KBM-7 (cell line): ENCODE data around the gene KATNB1.
"Not testable (repeated sequence)": the region's sequence is repeated elsewhere in the genome, so short reads cannot be mapped to it uniquely, and the experiment has no call there.

ENCODE experiments used
- DNase-seq: peaks from one replicate; pipeline ENCODE4 v3.0.0-alpha.2; 2015
- in situ Hi-C: fragments of 300-500 bp; cut with MboI; formaldehyde crosslinking; loops from 2 replicates; pipeline ENCODE4 v1.14.3; 2020; ENCODE audit warnings: low sequenced_read_pairs, low pct_unique_long_range_greater_than_20kb, mixed read lengths

KATNB1 gene

GRCh38 chr16:57781349-57781740 is 45.8 kb downstream of the KATNB1 start:
- no peak for DNase-seq
- in situ Hi-C loops, result no loop called here

DNA sequence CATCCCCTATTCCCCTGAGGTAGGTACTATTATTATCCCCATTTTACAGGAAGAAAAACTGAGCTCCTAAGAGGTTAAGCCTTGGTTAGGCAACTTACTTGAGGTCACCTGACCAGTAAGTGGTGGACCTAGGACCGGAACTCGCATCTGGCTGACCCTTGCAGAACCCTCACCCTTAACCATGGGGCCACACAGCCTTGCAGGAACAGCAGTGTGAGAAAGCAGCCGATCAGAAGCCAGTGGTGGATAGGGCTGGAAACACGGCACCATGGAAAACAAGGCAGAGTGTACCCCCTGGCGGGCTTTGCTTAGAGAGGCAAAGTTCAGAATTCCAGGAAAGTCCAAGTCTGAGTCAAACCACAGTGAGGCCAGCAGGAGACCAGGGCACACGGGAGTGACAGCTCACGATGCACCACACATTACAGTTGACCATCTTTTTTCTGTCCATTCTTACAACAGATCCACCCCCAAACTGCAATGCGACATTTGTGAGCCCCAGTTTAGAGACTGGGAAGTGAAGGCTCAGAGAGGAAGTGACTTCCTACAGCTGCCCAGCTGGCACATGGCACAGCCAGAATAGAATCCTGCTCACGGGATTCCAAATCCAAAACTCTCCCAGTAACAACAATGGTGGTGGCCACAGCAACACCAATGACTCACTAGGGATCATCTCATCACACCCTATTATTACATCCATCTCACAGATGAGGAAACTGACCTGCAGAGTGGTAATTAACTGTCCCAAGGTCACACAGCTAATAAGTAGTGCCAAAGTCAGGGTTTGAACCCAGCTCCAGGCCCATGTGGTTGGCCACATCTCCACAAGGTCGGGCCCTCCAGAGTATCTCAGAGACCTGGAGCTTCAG is 46.4 kb downstream of the KATNB1 start:
- no peak for DNase-seq
- in situ Hi-C loops, result no loop called here

- in situ Hi-C loops, DNase-seq: not testable (repeated sequence)
Measured at GRCh38 chr16:57782607-57783055, 47.1 kb downstream of the KATNB1 start.

GRCh38 chr16:57783116-57783515 is 47.5 kb downstream of the KATNB1 start:
- in situ Hi-C loops, result no loop called here
- no peak for DNase-seq

DNA sequence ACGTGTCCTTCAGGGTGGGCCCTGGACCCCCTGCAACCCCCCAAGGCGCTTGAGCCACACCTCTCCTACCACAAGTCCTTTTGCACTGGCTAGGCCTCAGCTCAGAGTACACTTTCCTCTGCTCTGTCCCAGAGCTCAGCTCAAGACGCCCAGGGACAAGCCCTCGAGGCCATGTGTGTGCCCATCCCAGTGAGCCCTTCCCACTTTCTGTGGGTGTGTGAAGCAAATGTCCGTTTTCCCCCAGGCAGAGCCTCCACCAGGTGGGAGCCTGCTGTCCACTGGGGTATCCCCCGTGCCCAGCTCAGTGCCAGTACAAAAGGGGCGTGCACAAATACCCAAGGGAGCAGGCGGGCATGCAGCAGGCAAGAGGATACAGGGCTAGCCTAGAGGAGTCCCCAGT is 48.3 kb downstream of the KATNB1 start:
- in situ Hi-C loops, result no loop called here
- DNase-seq, result no peak

DNA sequence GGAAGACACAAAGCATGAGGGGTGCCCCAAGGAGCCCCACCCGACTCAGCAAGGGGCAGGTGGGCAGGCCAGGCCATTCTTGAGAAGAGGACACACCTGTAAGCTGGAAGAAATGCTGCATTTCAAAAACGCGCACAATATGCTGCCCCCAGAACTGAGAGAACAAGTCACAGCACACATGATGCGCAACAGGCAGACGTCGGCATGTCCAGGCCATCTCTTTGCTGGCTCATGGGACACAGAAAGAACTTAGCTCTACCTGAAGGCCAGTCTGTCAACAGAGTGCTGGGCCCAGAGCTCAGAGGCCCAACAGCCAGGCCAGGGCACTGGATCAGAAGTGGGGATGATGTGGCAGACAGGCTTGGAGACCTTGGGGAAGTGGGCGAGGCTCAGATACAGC is 48.8 kb downstream of the KATNB1 start:
- DNase-seq, result no peak
- in situ Hi-C loops, result no loop called here

- no peak for DNase-seq
Measured at GRCh38 chr16:57785385-57785784, 49.8 kb downstream of the KATNB1 start.

DNA sequence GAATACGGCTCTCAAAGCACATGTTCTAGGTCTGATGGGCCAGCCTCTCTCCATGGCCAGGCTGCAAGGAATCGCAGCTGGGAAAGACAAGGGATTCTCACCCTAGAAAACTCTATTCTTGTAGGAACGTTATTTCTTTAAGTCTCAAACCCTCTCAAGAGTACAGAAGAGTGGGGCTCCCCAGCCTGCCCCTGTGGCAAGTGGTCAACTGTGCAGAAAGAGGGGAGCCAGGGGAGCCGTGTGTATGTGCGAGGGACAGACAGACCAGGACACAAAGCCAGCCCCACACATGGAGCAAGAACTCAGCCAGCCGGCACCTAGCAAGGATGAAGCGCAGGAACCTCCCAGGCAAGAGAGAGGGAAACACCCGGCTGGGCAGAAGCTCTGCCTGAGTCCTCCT is 50.4 kb downstream of the KATNB1 start:
- DNase-seq, result no peak

More at GRCh38 chr16:57785385-57785784, 49.8 kb downstream of the KATNB1 start:
- in situ Hi-C loops, result no loop called here

DNA sequence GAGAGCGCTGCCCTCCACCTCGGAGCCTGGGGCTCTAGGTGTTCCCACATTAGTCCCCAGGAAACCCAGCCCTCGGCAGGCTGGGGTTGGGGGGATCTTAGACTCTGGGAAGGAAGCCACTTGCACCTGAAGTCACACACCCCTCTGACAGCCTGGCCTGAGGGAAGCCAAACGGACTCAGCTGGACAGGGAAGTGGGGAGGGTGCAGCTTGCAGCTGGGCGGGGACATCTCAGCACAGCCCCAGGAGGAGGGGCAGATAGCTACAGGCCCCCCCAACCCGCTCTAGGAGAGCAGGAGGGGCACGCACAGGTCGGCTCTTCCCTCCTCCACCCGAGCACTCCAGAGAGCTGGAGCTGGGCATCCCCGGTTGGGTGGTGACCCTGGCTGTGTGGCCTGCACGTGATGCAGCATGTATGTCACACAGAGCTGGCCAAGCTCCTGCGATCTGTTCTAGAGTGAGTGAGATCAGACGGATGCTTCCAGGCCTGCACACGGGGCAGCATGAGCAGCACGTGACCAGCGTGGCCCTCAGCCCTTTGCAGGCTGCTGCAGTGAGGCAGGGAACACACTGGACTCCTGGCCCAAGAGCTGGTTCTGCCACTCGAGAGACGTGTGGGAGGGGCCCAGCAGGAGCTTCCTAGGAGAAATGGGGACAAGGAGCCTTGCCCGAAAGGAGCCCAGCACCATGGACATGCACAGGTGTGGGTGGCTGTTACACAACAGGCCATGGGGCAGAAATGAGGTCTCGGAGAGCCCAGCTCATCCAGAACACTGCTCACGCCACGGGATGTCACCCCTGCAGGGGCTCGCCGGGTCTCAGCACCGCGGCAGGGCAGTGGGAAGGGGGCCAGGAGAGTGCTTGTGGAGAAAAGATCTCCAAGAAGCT is 51.3 kb downstream of the KATNB1 start:
- in situ Hi-C loops, result no loop called here
- DNase-seq, result no peak

More for the DNA sequence above, 50.4 kb downstream of the KATNB1 start:
- in situ Hi-C loops, result no loop called here

GRCh38 chr16:57787519-57787905 is 51.9 kb downstream of the KATNB1 start:
- in situ Hi-C loops, result no loop called here

DNA sequence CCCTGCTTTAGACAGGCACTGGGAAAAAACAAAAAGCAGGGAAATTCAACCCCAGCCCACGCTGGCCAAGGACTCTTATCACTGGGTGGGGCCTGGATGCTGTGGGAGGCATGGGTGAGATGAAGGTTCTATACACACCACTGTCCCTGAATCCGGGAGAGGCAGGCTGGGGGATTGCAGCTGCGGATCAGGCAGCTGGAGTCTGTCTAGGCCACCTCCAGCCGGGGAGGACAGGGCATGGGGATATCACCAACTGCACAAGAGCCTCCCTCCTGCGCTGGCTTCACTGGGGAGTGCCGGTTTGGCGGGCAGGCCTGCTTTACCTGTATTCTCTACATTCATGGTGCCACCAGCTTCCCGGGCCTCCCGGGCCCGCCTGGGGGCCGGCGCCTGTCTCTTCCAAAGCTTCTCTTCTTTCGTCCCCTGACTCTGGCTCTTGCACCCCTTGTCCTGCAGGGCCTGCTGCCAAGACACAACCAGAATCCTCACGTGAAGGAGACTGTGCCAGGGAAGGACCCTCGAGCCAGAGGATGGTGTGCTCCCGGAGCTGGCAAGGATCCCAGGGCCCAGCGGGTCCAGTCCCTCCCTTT is 52.8 kb downstream of the KATNB1 start:
- DNase-seq, result no peak
- in situ Hi-C loops, result no loop called here

More at GRCh38 chr16:57787519-57787905, 51.9 kb downstream of the KATNB1 start:
- no peak for DNase-seq

DNA sequence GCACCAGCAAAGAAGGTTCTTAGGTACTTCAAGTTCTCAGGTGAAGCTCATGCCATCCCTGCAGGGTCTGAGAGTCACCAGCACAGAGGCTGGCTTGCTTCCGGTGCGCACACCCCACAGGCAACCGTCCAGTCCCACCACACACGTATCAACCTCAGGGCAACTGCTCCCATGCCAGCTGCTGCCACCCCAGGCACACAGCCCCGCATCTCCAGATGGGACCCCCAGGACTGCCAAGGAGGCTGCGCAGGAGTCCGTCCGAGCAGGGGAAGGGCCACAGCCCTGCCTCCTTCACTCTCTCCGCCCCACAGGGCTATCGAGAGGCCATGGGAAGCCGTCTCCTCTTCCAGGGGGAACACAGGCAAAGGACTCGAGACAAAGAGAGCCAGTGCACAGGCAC is 53.4 kb downstream of the KATNB1 start:
- in situ Hi-C loops, result no loop called here
- DNase-seq, result no peak

GRCh38 chr16:57791195-57791892 is 55.8 kb downstream of the KATNB1 start:
- no peak for DNase-seq
- in situ Hi-C loops, result no loop called here

- in situ Hi-C loops, result no loop called here
- DNase-seq, result no peak
Measured at GRCh38 chr16:57791893-57792461, 56.4 kb downstream of the KATNB1 start.

- DNase-seq, result no peak
- in situ Hi-C loops, result no loop called here
Measured at GRCh38 chr16:57794849-57795430, 59.4 kb downstream of the KATNB1 start.

- in situ Hi-C loops, result no loop called here
- peak; percentile 62 for DNase-seq
Measured at GRCh38 chr16:57795431-57795878, 59.9 kb downstream of the KATNB1 start.

DNA sequence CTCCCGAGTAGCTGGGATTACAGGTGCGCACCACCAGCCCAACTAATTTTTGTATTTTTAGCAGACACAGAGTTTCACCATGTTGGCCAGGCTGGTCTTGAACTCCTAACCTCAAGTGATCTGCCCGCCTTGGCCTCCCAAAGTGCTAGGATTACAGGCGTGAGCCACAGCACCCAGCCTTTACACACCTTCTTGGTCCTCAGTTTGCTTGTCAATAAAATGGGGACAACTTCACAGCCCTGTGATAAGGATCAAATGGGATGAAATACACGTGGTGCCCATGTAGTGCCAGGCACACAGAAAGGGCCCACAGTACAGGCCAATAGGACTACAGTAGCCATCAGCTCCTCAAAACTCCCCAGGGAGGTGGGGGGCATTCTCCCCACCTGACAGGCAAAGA is 60.4 kb downstream of the KATNB1 start:
- in situ Hi-C loops, DNase-seq: not testable (repeated sequence)

DNA sequence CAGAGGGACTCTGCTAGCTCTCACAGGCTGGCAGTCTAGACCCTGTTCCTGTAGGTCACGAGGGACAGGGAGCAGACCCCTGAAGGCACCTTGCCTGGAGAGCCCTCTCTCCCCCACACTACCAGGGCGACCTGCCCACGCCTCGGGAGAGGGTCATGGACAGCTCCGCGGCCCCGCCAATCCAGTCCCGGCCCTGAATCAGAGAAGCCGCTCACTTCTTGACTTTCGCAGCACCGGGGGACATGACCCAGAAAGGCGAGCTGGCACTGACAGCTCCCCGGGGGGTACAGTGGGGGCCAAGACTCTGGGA is 61.6 kb downstream of the KATNB1 start:
- in situ Hi-C loops, result no loop called here
- DNase-seq, result no peak
